CD4-positive, alpha-beta memory T cell (primary cell): ENCODE results near the gene AKT3. TPM values are rescaled to one million over a fixed set of nuclear protein-coding genes. Genes with fewer than 3 reads are reported as not detected.
A peak's percentile ranks its signal among the peaks of the same experiment; 100 is the strongest.

Experiments
- CTCF ChIA-PET: fragments of 350-600 bp; sonication (Branson Sonifier 250); formaldehyde crosslinking; loops from one replicate; lab custom pipeline; 2021; ENCODE audit warnings: inconsistent platforms; ENCODE audit not compliant: partially characterized antibody; lab: Charles Lee
- POLR2A ChIA-PET: fragments of 350-600 bp; sonication (Branson Sonifier 250); formaldehyde crosslinking; loops from one replicate; lab custom pipeline; 2021; ENCODE audit not compliant: partially characterized antibody; lab: Charles Lee
- DNase-seq, 5 donors: peaks; one replicate each; pipeline versions ENCODE4 v3.0.0 to v3.0.0-alpha.2; 2020 to 2022; ENCODE audit warnings: mixed read lengths in 1 of 5
- H3K27ac ChIP-seq: one replicate; pipeline ENCODE4 v1.7.0; 2013; ENCODE audit warnings: low read depth, low read length
- H3K27me3 ChIP-seq: 2 replicates; pipeline ENCODE4 v1.7.0; 2013; ENCODE audit warnings: mild to moderate bottlenecking, low read length, moderate library complexity; ENCODE audit not compliant: insufficient read depth
- H3K36me3 ChIP-seq: 2 replicates; pipeline ENCODE4 v1.7.0; 2013; ENCODE audit warnings: mild to moderate bottlenecking, low read length, moderate library complexity; ENCODE audit not compliant: insufficient read depth
- H3K4me1 ChIP-seq: 2 replicates; pipeline ENCODE4 v1.7.0; 2013; ENCODE audit warnings: mild to moderate bottlenecking, low read length, moderate library complexity; ENCODE audit not compliant: insufficient read depth
- H3K4me3 ChIP-seq, 2 donors: one replicate each; pipeline ENCODE4 v1.7.0; 2013; ENCODE audit warnings: low read length in 2 of 2, mild to moderate bottlenecking in 1 of 2
- H3K9me3 ChIP-seq, 2 donors: one replicate each; pipeline ENCODE4 v1.7.0; 2013; ENCODE audit warnings: low read length in 2 of 2, control low read depth in 1 of 2; ENCODE audit not compliant: control insufficient read depth in 1 of 2
- H3K27ac Mint-ChIP-seq, 7 donors: one replicate each; pipeline ENCODE4 v1.8.0; 2020 to 2021; ENCODE audit warnings: mixed read lengths in 7 of 7, mild to moderate bottlenecking in 6 of 7, inconsistent platforms in 3 of 7, moderate library complexity in 3 of 7
- H3K27me3 Mint-ChIP-seq, 2 donors: one replicate each; pipeline ENCODE4 v1.8.0; 2020 to 2021; ENCODE audit warnings: mixed read lengths in 2 of 2
- H3K36me3 Mint-ChIP-seq, 2 donors: one replicate each; pipeline ENCODE4 v1.8.0; 2020 to 2021; ENCODE audit warnings: mixed read lengths in 2 of 2, inconsistent platforms in 1 of 2, mild to moderate bottlenecking in 1 of 2
- H3K4me1 Mint-ChIP-seq, 4 donors: one replicate each; pipeline ENCODE4 v1.8.0; 2020 to 2021; ENCODE audit warnings: mixed read lengths in 4 of 4, mild to moderate bottlenecking in 1 of 4
- H3K4me3 Mint-ChIP-seq, 8 donors: one replicate each; pipeline ENCODE4 v1.8.0; 2020 to 2021; ENCODE audit warnings: mixed read lengths in 8 of 8, mild to moderate bottlenecking in 7 of 8, moderate library complexity in 6 of 8, inconsistent platforms in 3 of 8
- H3K9me3 Mint-ChIP-seq, 8 donors: one replicate each; pipeline ENCODE4 v1.8.0; 2020 to 2021; ENCODE audit warnings: mixed read lengths in 8 of 8, mild to moderate bottlenecking in 5 of 8, inconsistent platforms in 3 of 8, moderate library complexity in 1 of 8
- intact Hi-C: fragments of 100-400 bp; cut with micrococcal nuclease; formaldehyde crosslinking; loops from one replicate; pipeline ENCODE4 v1.15.1; 2023
- polyA plus RNA-seq, 2 donors: library from polyadenylated mRNA; unstranded; fragments of 300-500 nt; fragmentation: Illumina TruSeq; gene quantifications; one replicate each; pipeline ENCODE4 v1.2.3, GENCODE V29; 2021
- total RNA-seq, 2 experiments: library from RNA; stranded (reverse); gene quantifications; one replicate each; pipeline ENCODE4 v1.2.3, GENCODE V29; 2021

AKT3 gene
- total and polyA plus RNA-seq, 4 experiments from 2014 or later = 0.56 to 152 (median 77.1) TPM

DNA sequence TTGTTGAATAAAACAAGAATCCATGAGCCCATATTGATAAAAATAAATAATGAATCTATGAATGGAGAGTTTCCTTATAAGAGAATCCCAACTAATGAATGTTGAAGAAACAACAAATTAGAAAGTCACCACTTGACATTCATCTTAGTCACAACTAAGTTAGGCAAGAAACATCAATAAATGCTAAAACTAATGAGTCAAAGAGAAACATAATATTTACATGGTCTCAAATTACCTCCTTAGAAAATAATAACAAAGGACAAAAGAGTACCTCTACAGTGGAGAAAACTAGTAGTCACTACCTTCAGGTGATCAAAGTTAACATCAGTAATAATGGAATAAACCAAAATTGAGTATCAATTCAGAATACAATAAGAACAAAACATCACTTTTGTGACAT is 93.5 kb downstream of the AKT3 start:
- Histone ChIP-seq H3K4me3 (no peak overlapping the region), H3K9me3 (no peaks in the 10 kb centered on the region), H3K4me1 (peaks cover 3% of the 10 kb centered on the region), H3K36me3 (no peaks in the 10 kb centered on the region), H3K27me3 (no peaks in the 10 kb centered on the region), H3K27ac (no peak overlapping the region)
- Mint-ChIP-seq H3K27me3 (no peaks in the 10 kb centered on the region), H3K9me3 (no peaks in the 10 kb centered on the region), H3K4me3 (no peak overlapping the region), H3K4me1 (peaks cover 38 to 77% (median 64%) of the 10 kb centered on the region in 4 donors), H3K36me3 (peaks cover 3 to 4% of the 10 kb centered on the region in 2 donors), H3K27ac (peak overlapping the region in 4 of 7 donors; percentile 11 to 66 (median 50))
- no peak for DNase-seq
- CTCF ChIA-PET = no interaction called here
- POLR2A ChIA-PET = no interaction called here
- intact Hi-C loops = no loop called here

DNA sequence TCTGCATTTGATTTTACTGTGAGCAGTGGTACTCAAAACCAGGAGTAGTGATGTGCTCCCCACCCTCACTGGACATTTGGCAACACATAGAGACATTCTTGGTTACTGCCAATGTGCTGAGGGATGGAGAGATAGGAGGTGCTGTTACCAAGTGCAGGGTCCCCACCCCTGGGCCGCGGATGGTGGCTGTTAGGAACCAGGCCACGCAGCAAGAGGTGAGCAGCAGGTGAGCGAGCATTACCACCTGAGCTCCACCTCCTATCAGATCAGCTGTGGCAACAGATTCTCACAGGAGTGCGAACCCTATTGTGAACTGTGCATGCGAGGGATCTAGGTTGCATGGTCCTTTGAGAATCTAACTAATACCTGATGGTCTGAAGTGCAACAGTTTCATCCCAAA is 95.7 kb downstream of the AKT3 start:
- Mint-ChIP-seq H3K27ac (peak overlapping the region in 3 of 7 donors; percentile 15 to 62 (median 52)), H3K9me3 (no peaks in the 10 kb centered on the region), H3K27me3 (no peaks in the 10 kb centered on the region), H3K4me3 (no peak overlapping the region), H3K4me1 (peaks cover 34 to 74% (median 59%) of the 10 kb centered on the region in 4 donors), H3K36me3 (peaks cover 3 to 4% of the 10 kb centered on the region in 2 donors)
- no peaks in the 10 kb centered on the region for H3K9me3 ChIP-seq
- H3K4me3 ChIP-seq = no peak overlapping the region
- no peak overlapping the region for H3K27ac ChIP-seq
- ChIA-PET POLR2A (no interaction called here), CTCF (no interaction called here)
- DNase-seq = no peak
- H3K27me3 ChIP-seq = no peaks in the 10 kb centered on the region
- H3K4me1 ChIP-seq = peaks cover 5% of the 10 kb centered on the region
- intact Hi-C loops = loop anchor here (5.0 kb wide), 1 partner anchor 93 kb away; no protein-coding TSS in a partner anchor
- H3K36me3 ChIP-seq = no peaks in the 10 kb centered on the region

DNA sequence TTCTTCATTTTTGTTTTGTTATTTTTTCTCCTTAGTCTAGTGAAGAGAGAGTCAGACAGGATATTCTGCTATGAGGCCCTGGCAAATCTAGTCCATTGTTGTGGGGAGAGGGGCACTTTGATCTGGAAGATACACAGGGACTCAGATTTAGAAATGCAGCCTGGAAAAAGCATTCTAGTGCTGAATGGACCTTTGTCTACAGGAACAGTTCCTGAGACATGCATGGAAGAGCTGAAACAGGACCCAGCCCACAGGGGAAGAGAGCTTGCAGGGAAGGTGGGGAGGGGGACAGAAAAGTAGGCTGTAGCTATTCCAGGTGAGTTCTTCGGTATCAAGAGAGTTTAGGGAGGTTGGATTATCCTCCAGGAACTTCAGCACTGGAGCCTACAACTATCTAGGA is 98.5 kb downstream of the AKT3 start:
- H3K27me3 ChIP-seq = no peaks in the 10 kb centered on the region
- intact Hi-C loops = loop anchor here (5.0 kb wide), 1 partner anchor 96 kb away; no protein-coding TSS in a partner anchor
- peak overlapping the region in 1 of 8 donors; percentile 62 for H3K4me3 Mint-ChIP-seq
- H3K36me3 ChIP-seq = no peaks in the 10 kb centered on the region
- peaks cover 0 to 3% of the 10 kb centered on the region in 2 donors for H3K36me3 Mint-ChIP-seq
- H3K27me3 Mint-ChIP-seq = no peaks in the 10 kb centered on the region
- peaks cover 5% of the 10 kb centered on the region for H3K4me1 ChIP-seq
- peak overlapping the region; percentile 57 to 94 (median 83) for H3K27ac Mint-ChIP-seq
- no peak overlapping the region for H3K4me3 ChIP-seq
- POLR2A ChIA-PET = no interaction called here
- H3K9me3 Mint-ChIP-seq = no peaks in the 10 kb centered on the region
- H3K9me3 ChIP-seq = no peaks in the 10 kb centered on the region
- CTCF ChIA-PET = interaction anchor here (0.8 to 4.8 kb wide), 4 partner anchors 12 to 409 kb away, joined by 3 to 16 read pairs (median 4); no protein-coding TSS in a partner anchor
- H3K27ac ChIP-seq = no peak overlapping the region
- H3K4me1 Mint-ChIP-seq = peaks cover 34 to 68% (median 51%) of the 10 kb centered on the region in 4 donors
- no peak for DNase-seq

DNA sequence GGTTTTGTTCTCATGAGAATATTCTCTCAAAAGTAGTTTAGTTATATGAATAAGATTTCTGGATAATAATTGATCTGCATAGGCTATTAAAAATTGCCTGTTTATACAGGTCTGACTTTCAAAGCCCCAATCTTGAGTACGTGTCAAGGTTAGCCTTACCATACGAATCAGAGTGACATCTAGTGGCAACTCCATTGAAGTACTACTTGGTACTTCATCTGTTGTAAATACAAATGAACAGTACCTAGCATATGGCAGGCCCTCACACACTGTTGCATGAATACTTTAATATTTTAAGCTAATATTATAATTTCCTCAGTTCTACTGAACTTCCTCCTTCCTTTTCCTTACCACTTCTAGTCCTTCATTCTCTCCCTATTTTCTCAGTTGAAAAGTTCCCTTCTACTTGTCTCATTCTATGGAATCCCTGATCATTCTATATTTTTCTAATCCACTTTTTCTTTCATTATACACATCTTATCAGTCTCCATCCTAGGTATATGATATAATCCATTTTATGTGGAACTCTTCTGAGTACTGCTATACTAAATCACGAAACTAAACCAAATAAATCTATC is 101.2 kb downstream of the AKT3 start:
- CTCF ChIA-PET = interaction anchor here (0.6 to 4.8 kb wide), 13 partner anchors 9 to 523 kb away, joined by 3 to 16 read pairs (median 4); no protein-coding TSS in a partner anchor
- intact Hi-C loops = loop anchor here (1.0 to 2.0 kb wide), 4 partner anchors 18 to 525 kb away; no protein-coding TSS in a partner anchor
- Mint-ChIP-seq H3K4me1 (peaks cover 28 to 46% (median 36%) of the 10 kb centered on the region in 4 donors), H3K27me3 (no peaks in the 10 kb centered on the region), H3K36me3 (peaks cover 2 to 4% of the 10 kb centered on the region in 2 donors), H3K9me3 (no peaks in the 10 kb centered on the region), H3K4me3 (no peak overlapping the region), H3K27ac (peak overlapping the region in 5 of 7 donors; percentile 14 to 75 (median 29))
- no peaks in the 10 kb centered on the region for H3K27me3 ChIP-seq
- POLR2A ChIA-PET = no interaction called here
- H3K9me3 ChIP-seq = no peaks in the 10 kb centered on the region
- DNase-seq = peak in 4 of 5 donors; percentile 32 to 56 (median 44)
- no peaks in the 10 kb centered on the region for H3K36me3 ChIP-seq
- H3K27ac ChIP-seq = no peak overlapping the region
- no peak overlapping the region for H3K4me3 ChIP-seq
- H3K4me1 ChIP-seq = peaks cover 5% of the 10 kb centered on the region

DNA sequence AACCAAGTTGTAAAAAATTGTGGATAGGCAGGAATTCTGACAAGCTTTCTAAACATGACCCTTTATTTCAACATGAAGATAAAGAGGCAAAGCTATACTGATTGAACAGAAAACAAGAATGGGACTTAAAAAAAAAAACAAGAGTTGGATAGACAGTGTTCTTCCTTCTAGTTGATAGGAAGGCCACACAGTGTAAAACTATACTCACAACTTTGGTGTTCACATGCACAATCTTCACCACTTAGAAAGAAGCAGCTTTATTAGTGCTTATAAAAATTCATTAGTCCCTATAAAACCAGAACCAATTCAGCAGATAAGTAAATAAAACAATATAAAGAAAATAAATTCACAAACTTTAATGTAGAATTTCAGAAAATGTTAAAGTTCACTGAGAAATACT is 101.8 kb downstream of the AKT3 start:
- Mint-ChIP-seq H3K9me3 (no peaks in the 10 kb centered on the region), H3K36me3 (peaks cover 2 to 5% of the 10 kb centered on the region in 2 donors), H3K27ac (no peak overlapping the region), H3K27me3 (no peaks in the 10 kb centered on the region), H3K4me1 (peaks cover 27 to 44% (median 31%) of the 10 kb centered on the region in 4 donors), H3K4me3 (no peak overlapping the region)
- Histone ChIP-seq H3K27ac (no peak overlapping the region), H3K4me3 (no peak overlapping the region), H3K27me3 (no peaks in the 10 kb centered on the region), H3K9me3 (no peaks in the 10 kb centered on the region), H3K4me1 (peaks cover 5% of the 10 kb centered on the region), H3K36me3 (no peaks in the 10 kb centered on the region)
- POLR2A ChIA-PET = no interaction called here
- no peak for DNase-seq
- intact Hi-C loops = loop anchor here (1.0 to 2.0 kb wide), 4 partner anchors 19 to 525 kb away; no protein-coding TSS in a partner anchor
- CTCF ChIA-PET = interaction anchor here (0.7 to 4.8 kb wide), 11 partner anchors 8 to 525 kb away, joined by 3 to 16 read pairs (median 4); no protein-coding TSS in a partner anchor

DNA sequence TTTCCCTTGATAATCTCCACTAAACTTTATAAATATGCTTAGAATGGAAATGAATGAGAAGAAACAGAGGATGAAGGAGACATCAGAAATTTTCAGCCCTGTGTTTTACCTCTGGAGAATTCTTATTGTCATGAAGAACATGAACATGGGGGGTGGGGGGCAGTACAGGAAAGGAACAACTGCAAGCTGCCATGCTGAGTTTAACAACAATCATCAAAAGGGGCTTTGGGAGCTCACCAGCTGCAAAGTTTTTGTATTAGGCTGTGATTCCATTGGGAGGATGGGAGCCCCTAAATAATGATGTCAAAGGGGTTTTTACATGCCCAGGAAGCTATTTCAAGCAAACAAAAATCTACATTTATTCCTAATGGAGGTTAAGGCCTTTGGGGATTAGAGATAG is 103.3 kb downstream of the AKT3 start:
- H3K27me3 Mint-ChIP-seq = no peaks in the 10 kb centered on the region
- H3K27ac ChIP-seq = no peak overlapping the region
- no peaks in the 10 kb centered on the region for H3K9me3 Mint-ChIP-seq
- no peak overlapping the region for H3K4me3 ChIP-seq
- H3K9me3 ChIP-seq = no peaks in the 10 kb centered on the region
- POLR2A ChIA-PET = no interaction called here
- no peak overlapping the region for H3K4me3 Mint-ChIP-seq
- CTCF ChIA-PET = interaction anchor here (1.5 kb wide), 1 partner anchor 13 kb away, joined by 3 read pairs; no protein-coding TSS in a partner anchor
- no peaks in the 10 kb centered on the region for H3K36me3 ChIP-seq
- H3K36me3 Mint-ChIP-seq = peaks cover 6 to 10% of the 10 kb centered on the region in 2 donors
- H3K4me1 Mint-ChIP-seq = peaks cover 24 to 46% (median 32%) of the 10 kb centered on the region in 4 donors
- H3K27ac Mint-ChIP-seq = no peak overlapping the region
- peaks cover 4% of the 10 kb centered on the region for H3K4me1 ChIP-seq
- no peaks in the 10 kb centered on the region for H3K27me3 ChIP-seq
- intact Hi-C loops = no loop called here
- no peak for DNase-seq

DNA sequence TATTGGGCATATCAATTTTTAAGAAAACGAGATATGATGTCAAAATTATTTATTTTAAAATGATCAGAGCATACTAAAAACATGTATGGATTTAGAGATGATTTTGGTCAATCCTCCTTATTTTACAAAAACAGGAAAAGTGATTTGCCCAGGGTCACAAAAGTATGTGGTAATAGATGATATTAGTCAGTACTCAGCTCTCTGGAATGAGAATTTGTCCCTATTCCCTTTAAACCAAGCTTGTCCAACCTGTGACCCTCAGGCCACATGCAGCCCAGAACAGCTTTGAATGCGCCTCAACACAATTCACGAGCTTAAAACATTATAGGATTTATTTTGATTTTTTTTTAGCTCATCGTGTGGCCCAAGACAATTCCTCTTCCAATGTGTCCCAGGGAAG is 104.7 kb downstream of the AKT3 start:
- H3K36me3 Mint-ChIP-seq = peaks cover 6 to 16% of the 10 kb centered on the region in 2 donors
- no peak overlapping the region for H3K4me3 Mint-ChIP-seq
- Histone ChIP-seq H3K9me3 (no peaks in the 10 kb centered on the region), H3K36me3 (no peaks in the 10 kb centered on the region), H3K4me3 (no peak overlapping the region), H3K27ac (no peak overlapping the region), H3K27me3 (no peaks in the 10 kb centered on the region), H3K4me1 (no peaks in the 10 kb centered on the region)
- no peaks in the 10 kb centered on the region for H3K27me3 Mint-ChIP-seq
- no peaks in the 10 kb centered on the region for H3K9me3 Mint-ChIP-seq
- CTCF ChIA-PET = interaction anchor here (1.5 to 1.7 kb wide), 2 partner anchors 11 to 402 kb away, joined by 3 read pairs; no protein-coding TSS in a partner anchor
- no peak for DNase-seq
- H3K27ac Mint-ChIP-seq = no peak overlapping the region
- intact Hi-C loops = no loop called here
- POLR2A ChIA-PET = no interaction called here
- peaks cover 21 to 36% (median 30%) of the 10 kb centered on the region in 4 donors for H3K4me1 Mint-ChIP-seq
